Gastrocnemius medialis (tissue), 4 donors: ENCODE data around the gene VPS4B.

Experiments
- CTCF ChIP-seq, 5 experiments: fragments of 450-650 bp in 3 of 5; fragments of 200-600 bp in 2 of 5; sonication (generic) in 2 of 5; IDR thresholded peaks in 4 of 5; conservative IDR thresholded peaks in 1 of 5; 1 replicate in 4 of 5; 2 replicates in 1 of 5; pipeline ENCODE4 v1.5.1; 2016 to 2019; ENCODE audit warnings: antibody characterized with exemption in 5 of 5, mild to moderate bottlenecking in 3 of 5, moderate library complexity in 3 of 5
- POLR2A ChIP-seq, 2 donors: fragments of 450-650 bp; IDR thresholded peaks; one replicate each; pipeline ENCODE4 v1.6.1; 2017; ENCODE audit warnings: antibody characterized with exemption in 2 of 2, mild to moderate bottlenecking in 2 of 2, moderate library complexity in 2 of 2

- TF ChIP-seq POLR2A (IDR thresholded peaks at IDR 0.05) (no peak), CTCF (IDR thresholded peaks at IDR 0.05 in 4 of 5, conservative IDR thresholded peaks at IDR 0.05 in 1 of 5) (no peak)
Measured at GRCh38 chr18:63446266-63446665, 24.0 kb upstream of the VPS4B start.
